Testis (tissue), 3 donors: ENCODE measurements around the gene PTPRD. TPM values are rescaled to one million over a fixed set of nuclear protein-coding genes. Genes with fewer than 3 reads are reported as not detected.

Experiments
- DNase-seq: peaks from one replicate; pipeline ENCODE4 v3.0.0-alpha.2; 2019
- H3K27ac ChIP-seq, 2 donors: fragments of 200-600 bp; sonication (generic); one replicate each; pipeline ENCODE4 v1.5.1; 2019
- H3K27me3 ChIP-seq: fragments of 200-600 bp; sonication (generic); one replicate; pipeline ENCODE4 v1.5.1; 2019
- H3K36me3 ChIP-seq: fragments of 200-600 bp; sonication (generic); one replicate; pipeline ENCODE4 v1.5.1; 2017; ENCODE audit warnings: low read depth; ENCODE audit errors: missing control alignments
- H3K4me1 ChIP-seq: fragments of 200-600 bp; sonication (generic); one replicate; pipeline ENCODE4 v1.5.1; 2019
- H3K4me3 ChIP-seq, 2 donors: fragments of 200-600 bp; sonication (generic); one replicate each; pipeline ENCODE4 v1.5.1; 2017 to 2019
- H3K9me3 ChIP-seq: fragments of 200-600 bp; sonication (generic); one replicate; pipeline ENCODE4 v1.5.1; 2017
- POLR2A ChIP-seq: fragments of 450-650 bp; IDR thresholded peaks from one replicate; pipeline ENCODE4 v1.6.1; 2017; ENCODE audit warnings: antibody characterized with exemption, mild to moderate bottlenecking, moderate library complexity
- WGBS, 2 donors: methylation state at CpG; one replicate each; pipeline ENCODE4 v1.1.5; 2018; 5-methylcytosine and 5-hydroxymethylcytosine counted together
- intact Hi-C: fragments of 100-400 bp; cut with DNase I; formaldehyde crosslinking; loops from one replicate; pipeline ENCODE4 v1.15.1; 2023; ENCODE audit warnings: low total_unique reads
- polyA plus RNA-seq: library from polyadenylated mRNA; stranded (reverse); fragments of 350-450 nt; fragmentation: Illumina TruSeq; extraction: RNeasy Lipid Tissue Mini Kit (QIAGEN cat#74804); gene quantifications from one replicate; pipeline ENCODE4 v1.2.3, GENCODE V29; 2014; ENCODE audit warnings: low read depth, low replicate concordance; ENCODE audit not compliant: insufficient read depth
- total RNA-seq, 2 donors: library from RNA; depleted of rRNA; stranded (reverse); fragments of >200 nt; gene quantifications; one replicate each; pipeline ENCODE4 v1.2.3, GENCODE V29; 2016
- TF ChIP-seq, protein P1 (sequence below), 3 experiments: fragments of 450-650 bp in 2 of 3; fragments of 200-600 bp in 1 of 3; sonication (generic) in 1 of 3; IDR thresholded peaks; one replicate each; pipeline ENCODE4 v1.5.1; 2016 to 2019; ENCODE audit warnings: antibody characterized with exemption in 3 of 3, mild to moderate bottlenecking in 2 of 3, moderate library complexity in 1 of 3

PTPRD gene
- total and polyA plus RNA-seq, 3 donors from 2014 or later = 15.4 to 33.6 (median 32.5) TPM

DNA sequence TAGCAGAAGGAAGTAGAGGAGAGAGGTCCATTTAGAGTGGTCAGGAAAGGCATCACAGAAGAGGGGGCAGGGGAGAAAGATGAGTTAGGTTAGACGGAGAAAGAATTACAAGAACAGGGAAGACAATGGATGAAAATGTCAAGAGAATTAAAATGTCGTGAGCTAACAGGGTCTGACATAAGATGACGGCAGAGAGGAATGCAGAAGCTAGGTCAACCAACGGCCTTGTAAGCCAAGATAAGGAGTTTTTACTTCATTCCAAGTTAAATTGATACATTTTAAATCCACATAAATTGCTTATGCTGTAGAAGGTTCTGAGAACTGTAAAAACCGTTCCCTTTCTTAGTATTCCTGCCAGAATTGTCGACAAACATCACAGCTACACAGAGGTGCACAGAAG lies 1916.3 kb downstream of the PTPRD start:
- WGBS, 2 donors = 34 to 50% methylated on average over 6 of the region's 6 CpGs
- no peak for TF ChIP-seq POLR2A
- TF ChIP-seq, protein P1, sequence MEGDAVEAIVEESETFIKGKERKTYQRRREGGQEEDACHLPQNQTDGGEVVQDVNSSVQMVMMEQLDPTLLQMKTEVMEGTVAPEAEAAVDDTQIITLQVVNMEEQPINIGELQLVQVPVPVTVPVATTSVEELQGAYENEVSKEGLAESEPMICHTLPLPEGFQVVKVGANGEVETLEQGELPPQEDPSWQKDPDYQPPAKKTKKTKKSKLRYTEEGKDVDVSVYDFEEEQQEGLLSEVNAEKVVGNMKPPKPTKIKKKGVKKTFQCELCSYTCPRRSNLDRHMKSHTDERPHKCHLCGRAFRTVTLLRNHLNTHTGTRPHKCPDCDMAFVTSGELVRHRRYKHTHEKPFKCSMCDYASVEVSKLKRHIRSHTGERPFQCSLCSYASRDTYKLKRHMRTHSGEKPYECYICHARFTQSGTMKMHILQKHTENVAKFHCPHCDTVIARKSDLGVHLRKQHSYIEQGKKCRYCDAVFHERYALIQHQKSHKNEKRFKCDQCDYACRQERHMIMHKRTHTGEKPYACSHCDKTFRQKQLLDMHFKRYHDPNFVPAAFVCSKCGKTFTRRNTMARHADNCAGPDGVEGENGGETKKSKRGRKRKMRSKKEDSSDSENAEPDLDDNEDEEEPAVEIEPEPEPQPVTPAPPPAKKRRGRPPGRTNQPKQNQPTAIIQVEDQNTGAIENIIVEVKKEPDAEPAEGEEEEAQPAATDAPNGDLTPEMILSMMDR (IDR thresholded peaks at IDR 0.05) = no peak
- Histone ChIP-seq H3K9me3 (no peaks in the 10 kb centered on the region), H3K27ac (peak overlapping the region; percentile 41 to 56), H3K36me3 (no peaks in the 10 kb centered on the region), H3K27me3 (no peaks in the 10 kb centered on the region), H3K4me3 (no peak overlapping the region), H3K4me1 (peaks cover 5% of the 10 kb centered on the region)
- peak; percentile 55 for DNase-seq
- intact Hi-C loops = no loop called here

DNA sequence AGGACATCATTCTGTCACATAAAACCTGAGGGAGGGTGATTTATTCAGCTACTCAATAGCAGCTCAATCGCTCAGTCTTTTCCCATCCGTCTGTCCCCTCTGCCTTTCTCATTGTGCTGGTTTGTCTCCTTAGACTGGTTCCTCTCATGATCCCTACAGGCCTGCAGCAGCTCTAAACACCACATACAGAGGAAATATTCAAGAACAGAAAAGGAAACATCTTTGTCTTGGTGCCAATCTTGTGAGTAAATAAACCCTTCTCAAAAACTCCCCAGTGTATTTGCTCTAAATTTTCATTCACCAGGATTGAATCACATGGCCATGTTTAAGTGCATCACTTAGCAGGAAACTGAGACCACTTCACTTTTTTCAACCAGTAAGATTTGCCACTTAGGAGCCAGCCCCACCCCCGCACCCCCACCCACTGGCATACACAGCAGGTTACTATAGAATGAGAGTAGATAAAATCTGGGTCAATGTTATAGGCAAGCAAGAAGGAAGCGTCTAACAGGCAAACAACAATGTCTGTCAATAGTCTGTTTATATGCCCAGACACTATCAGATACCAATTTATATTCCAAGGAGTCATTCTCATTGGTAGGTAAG lies 1917.7 kb downstream of the PTPRD start:
- Histone ChIP-seq H3K4me1 (peaks cover 5% of the 10 kb centered on the region), H3K4me3 (no peak overlapping the region), H3K9me3 (no peaks in the 10 kb centered on the region), H3K36me3 (no peaks in the 10 kb centered on the region), H3K27ac (peak overlapping the region in 1 of 2 donors; percentile 41), H3K27me3 (no peaks in the 10 kb centered on the region)
- DNase-seq = no peak
- no peak for TF ChIP-seq POLR2A
- TF ChIP-seq, protein P1 (IDR thresholded peaks at IDR 0.05) = no peak
- intact Hi-C loops = no loop called here
- WGBS, 2 donors = 74 to 77% methylated on average over 4 of the region's 4 CpGs

DNA sequence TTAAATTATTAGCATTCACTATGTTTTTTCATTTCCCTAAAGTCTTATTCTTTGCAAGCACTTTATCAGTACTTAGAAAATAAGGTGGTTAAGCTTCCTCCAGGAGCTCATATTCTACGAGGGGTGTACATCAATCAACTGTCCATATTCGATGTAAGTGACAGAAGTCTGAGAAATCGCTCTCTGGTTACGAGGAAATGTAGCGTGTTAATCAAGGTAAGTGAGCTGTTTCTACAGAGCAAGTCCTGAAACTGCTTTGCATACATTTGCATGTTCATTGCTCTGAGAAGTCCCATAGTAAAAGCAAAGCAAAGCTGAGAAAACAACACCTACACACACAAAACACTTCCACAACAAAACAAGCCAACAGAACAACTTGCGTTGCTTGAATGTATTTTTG lies 1919.3 kb downstream of the PTPRD start:
- intact Hi-C loops = no loop called here
- DNase-seq = no peak
- 88 to 93% methylated on average over 6 of the region's 6 CpGs for WGBS, 2 donors
- Histone ChIP-seq H3K27ac (no peak overlapping the region), H3K4me1 (peaks cover 4% of the 10 kb centered on the region), H3K9me3 (no peaks in the 10 kb centered on the region), H3K36me3 (no peaks in the 10 kb centered on the region), H3K27me3 (no peaks in the 10 kb centered on the region), H3K4me3 (no peak overlapping the region)
- TF ChIP-seq POLR2A = no peak
- TF ChIP-seq, protein P1 (IDR thresholded peaks at IDR 0.05) = no peak

DNA sequence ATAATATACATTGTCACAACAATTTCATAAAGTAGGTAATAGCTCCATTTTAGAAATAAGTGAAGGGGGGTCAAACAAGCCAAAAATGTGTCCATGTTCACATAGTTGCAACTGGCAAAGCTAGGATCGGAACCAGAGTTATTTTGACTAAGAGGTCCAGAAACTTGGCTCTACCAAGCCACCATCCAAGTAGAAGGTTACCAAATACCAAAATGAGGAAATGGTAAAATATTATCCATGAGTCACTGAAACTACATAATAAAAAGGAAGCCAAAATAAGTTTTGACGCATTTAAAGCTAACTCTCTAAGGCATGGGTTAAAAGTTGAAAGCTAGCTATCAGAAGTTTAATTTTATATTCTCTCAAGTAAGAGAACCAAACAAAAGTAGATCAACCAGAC lies 1926.3 kb downstream of the PTPRD start:
- H3K9me3 ChIP-seq = no peaks in the 10 kb centered on the region
- WGBS, 2 donors = 95 to 98% methylated on average over 2 of the region's 2 CpGs

More for the DNA sequence above, 1926.3 kb downstream of the PTPRD start:
- Histone ChIP-seq H3K27me3 (no peaks in the 10 kb centered on the region), H3K4me3 (no peak overlapping the region), H3K27ac (no peak overlapping the region), H3K36me3 (no peaks in the 10 kb centered on the region), H3K4me1 (no peaks in the 10 kb centered on the region)
- intact Hi-C loops = no loop called here
- TF ChIP-seq, protein P1 (IDR thresholded peaks at IDR 0.05) = no peak
- TF ChIP-seq POLR2A = no peak
- DNase-seq = no peak
